GM19328 (cell line): ENCODE results near the gene MYRIP.
A peak's percentile ranks its signal among the peaks of the same experiment; 100 is the strongest.

Experiments
- ATAC-seq: cut with Tn5 transposase; IDR thresholded peaks from one replicate; pipeline ENCODE4 v1.9.1; 2021; ENCODE audit warnings: mild to moderate bottlenecking, moderate library complexity; ENCODE audit not compliant: unreplicated experiment

The MYRIP gene

DNA sequence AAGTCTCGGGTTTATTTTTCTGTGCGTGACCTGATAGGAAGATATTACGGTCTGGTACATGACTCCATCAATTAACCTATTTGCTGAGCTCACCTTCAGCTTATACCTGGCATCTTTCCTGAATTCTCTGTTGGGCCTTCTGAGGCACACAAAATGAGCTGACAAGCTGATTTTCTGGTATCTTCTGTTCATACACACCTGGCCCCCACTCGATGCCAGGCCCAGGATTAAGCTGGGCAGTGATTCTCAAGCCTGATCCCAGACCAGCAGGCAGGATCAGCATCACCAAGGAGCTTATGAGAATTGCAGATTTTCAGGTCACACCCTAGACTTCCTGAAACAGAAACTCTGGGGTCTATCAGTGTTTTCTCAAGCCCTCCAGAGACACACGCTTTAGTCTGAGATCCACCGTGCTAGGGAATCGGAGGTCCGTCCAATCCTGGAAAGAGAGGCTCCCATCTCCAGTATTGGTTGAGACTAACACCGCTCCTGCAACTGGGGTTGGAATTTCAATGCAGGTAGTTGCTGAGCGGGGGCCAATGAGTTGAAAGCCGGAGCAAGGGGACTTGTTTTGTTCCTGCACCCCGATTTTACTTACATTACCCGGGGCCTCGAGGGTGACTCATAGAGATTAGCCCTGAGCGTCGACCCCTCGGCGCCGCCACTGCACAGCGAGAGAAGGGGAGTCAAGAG, 499.5 kb downstream of the MYRIP start:
- ATAC-seq = no peak

DNA sequence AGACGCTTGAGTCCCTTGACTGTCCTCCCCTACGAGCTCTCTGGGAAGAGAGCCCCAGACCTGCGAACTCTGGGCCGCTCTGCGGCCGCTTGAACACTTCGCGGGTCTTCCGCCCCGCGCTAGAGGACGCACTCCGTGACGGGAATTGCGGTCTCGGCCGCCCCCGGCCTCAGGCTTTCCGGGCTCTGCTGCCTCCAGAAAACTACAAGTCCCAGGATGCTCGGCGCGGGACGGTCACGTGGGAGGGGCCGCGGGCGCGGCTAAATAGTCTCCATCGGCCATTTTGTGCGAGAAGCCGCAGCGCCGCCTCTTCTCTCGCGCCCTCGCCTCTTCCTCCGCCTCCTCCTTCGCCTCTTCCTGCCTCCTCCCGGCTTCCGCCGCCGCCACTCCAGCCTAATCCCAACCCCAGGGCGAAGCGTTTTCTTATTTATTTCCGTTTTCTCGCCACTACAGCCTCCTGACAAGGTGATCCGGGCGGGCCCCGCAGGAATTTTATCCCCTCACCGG, 500.1 kb downstream of the MYRIP start, which contains the start of gene EIF1B:
TSS of gene EIF1B (plus strand) at position 290 of the 507 bp plus-strand sequence. CDS start 235 bp downstream, outside the sequence.
- peak; percentile 95 for ATAC-seq
